Measurements from ENCODE around the gene BANK1.

The BANK1 gene

GRCh38 chr4:102061133-102061532 is 270.6 kb downstream of the BANK1 start:
- no peak for DNase-seq (ENCODE audit: insufficient read length, low spot score)

GRCh38 chr4:102064747-102065442 is 274.4 kb downstream of the BANK1 start:
- FAIRE-seq = no peak
- no peak for TF ChIP-seq CTCF (IDR thresholded peaks at IDR 0.05; ENCODE audit: insufficient read depth, missing control alignments)
- DNase-seq (ENCODE audit: insufficient read length, low spot score) = no peak

More at GRCh38 chr4:102061133-102061532, 270.6 kb downstream of the BANK1 start:
- no peak for FAIRE-seq
- no peak for TF ChIP-seq CTCF (IDR thresholded peaks at IDR 0.05; ENCODE audit: insufficient read depth, missing control alignments)

GRCh38 chr4:102076622-102077021 is 286.1 kb downstream of the BANK1 start:
- no peak for TF ChIP-seq CTCF (IDR thresholded peaks at IDR 0.05; ENCODE audit: insufficient read depth, missing control alignments)
- DNase-seq (ENCODE audit: insufficient read length, low spot score) (no peak), FAIRE-seq (no peak)

- FAIRE-seq (no peak), DNase-seq (ENCODE audit: insufficient read length, low spot score) (no peak)
- TF ChIP-seq CTCF (IDR thresholded peaks at IDR 0.05; ENCODE audit: insufficient read depth, missing control alignments) = no peak
Measured at GRCh38 chr4:102080184-102080583, 289.7 kb downstream of the BANK1 start.

GRCh38 chr4:102089850-102090621 is 299.5 kb downstream of the BANK1 start:
- DNase-seq (ENCODE audit: insufficient read length, low spot score) (no peak), FAIRE-seq (peak; percentile 11)
- no peak for TF ChIP-seq CTCF (IDR thresholded peaks at IDR 0.05; ENCODE audit: insufficient read depth, missing control alignments)

GRCh38 chr4:102091656-102092055 is 301.1 kb downstream of the BANK1 start:
- FAIRE-seq (no peak), DNase-seq (ENCODE audit: insufficient read length, low spot score) (no peak)
- TF ChIP-seq CTCF (IDR thresholded peaks at IDR 0.05; ENCODE audit: insufficient read depth, missing control alignments) = no peak

- no peak for DNase-seq (ENCODE audit: insufficient read length, low spot score)
- FAIRE-seq = no peak
- TF ChIP-seq CTCF (IDR thresholded peaks at IDR 0.05; ENCODE audit: insufficient read depth, missing control alignments) = no peak
Measured at GRCh38 chr4:102094481-102094880, 304.0 kb downstream of the BANK1 start.
